SK-N-DZ (cell line): Measurements from ENCODE around the gene RARS2.
"Not testable (repeated sequence)": the region's sequence is repeated elsewhere in the genome, so short reads cannot be mapped to it uniquely, and the experiment has no call there.

Source experiments
- DNase-seq: peaks from one replicate; pipeline ENCODE4 v3.0.0-alpha.2; 2015; ENCODE audit warnings: low spot score
- small RNA-seq, 2 experiments: library from RNA; depleted of rRNA; stranded (forward); fragments of <200 nt; gene quantifications; one replicate each; pipeline ENCODE3, GENCODE V24; 2014

Gene RARS2

GRCh38 chr6:87501809-87502572 is 87.8 kb downstream of the RARS2 start:
- no peak for DNase-seq

GRCh38 chr6:87498048-87498447 is 91.7 kb downstream of the RARS2 start:
- DNase-seq = no peak

- DNase-seq = no peak
Measured at GRCh38 chr6:87494761-87495422, 94.9 kb downstream of the RARS2 start.

- not testable (repeated sequence) for DNase-seq
Measured at GRCh38 chr6:87489326-87489725, 100.5 kb downstream of the RARS2 start.

GRCh38 chr6:87487555-87487954 is 102.2 kb downstream of the RARS2 start:
- DNase-seq = no peak

- DNase-seq = no peak
Measured at GRCh38 chr6:87484491-87484890, 105.3 kb downstream of the RARS2 start.

GRCh38 chr6:87483929-87484328 is 105.9 kb downstream of the RARS2 start:
- DNase-seq = no peak

- DNase-seq = no peak
Measured at GRCh38 chr6:87482366-87482765, 107.4 kb downstream of the RARS2 start.

- DNase-seq = no peak
Measured at GRCh38 chr6:87481931-87482330, 107.9 kb downstream of the RARS2 start.

GRCh38 chr6:87473419-87473903 is 116.3 kb downstream of the RARS2 start:
- peak; percentile 68 for DNase-seq

- DNase-seq = peak; percentile 87
Measured at GRCh38 chr6:87472525-87473418, 117.0 kb downstream of the RARS2 start, which contains the start of gene SLC35A1. Gene SLC35A1, plus strand, starts transcription at chr6:87472974. Its CDS starts 30 bp downstream, at chr6:87473004.

GRCh38 chr6:87465051-87465450 is 124.7 kb downstream of the RARS2 start:
- DNase-seq = no peak

Small RNAs within 50 kb of the gene (small RNA-seq; reads per million reads assigned to genes)
- 0 reads per million in 2 experiments for gene RNU6-444P
